IPS DF 6.9 (cell line): ENCODE results near the gene ZNF580.

Experiments
- DNase-seq: peaks from one replicate; pipeline ENCODE4 v3.0.0-alpha.2; 2013; ENCODE audit warnings: low read depth, low spot score
- H3K27ac ChIP-seq: one replicate; pipeline ENCODE4 v1.5.1; 2013; ENCODE audit warnings: low read length, control low read depth
- H3K27me3 ChIP-seq: 2 replicates; pipeline ENCODE4 v1.6.1; 2013; ENCODE audit warnings: mild to moderate bottlenecking, low read length; ENCODE audit not compliant: control insufficient read depth, insufficient read depth
- H3K36me3 ChIP-seq: 2 replicates; pipeline ENCODE4 v1.6.1; 2013; ENCODE audit warnings: low read length; ENCODE audit not compliant: control insufficient read depth, insufficient read depth
- H3K4me1 ChIP-seq: 2 replicates; pipeline ENCODE4 v1.6.1; 2013; ENCODE audit warnings: low read length; ENCODE audit not compliant: control insufficient read depth, insufficient read depth
- H3K4me3 ChIP-seq: 2 replicates; pipeline ENCODE4 v1.5.1; 2013; ENCODE audit warnings: mild to moderate bottlenecking, low read length
- H3K9me3 ChIP-seq: 2 replicates; pipeline ENCODE4 v1.6.1; 2013; ENCODE audit warnings: low read length, inconsistent platforms; ENCODE audit not compliant: control insufficient read depth, insufficient read depth
- WGBS: extraction: QIAGEN DNeasy Blood & Tissue Kit; methylation state at CpG from one replicate; pipeline ENCODE4 v1.1.7; 2013; ENCODE audit warnings: mixed read lengths, missing lambda C conversion rate; ENCODE audit not compliant: insufficient read length, insufficient coverage; 5-methylcytosine and 5-hydroxymethylcytosine counted together

ZNF580 gene

DNA sequence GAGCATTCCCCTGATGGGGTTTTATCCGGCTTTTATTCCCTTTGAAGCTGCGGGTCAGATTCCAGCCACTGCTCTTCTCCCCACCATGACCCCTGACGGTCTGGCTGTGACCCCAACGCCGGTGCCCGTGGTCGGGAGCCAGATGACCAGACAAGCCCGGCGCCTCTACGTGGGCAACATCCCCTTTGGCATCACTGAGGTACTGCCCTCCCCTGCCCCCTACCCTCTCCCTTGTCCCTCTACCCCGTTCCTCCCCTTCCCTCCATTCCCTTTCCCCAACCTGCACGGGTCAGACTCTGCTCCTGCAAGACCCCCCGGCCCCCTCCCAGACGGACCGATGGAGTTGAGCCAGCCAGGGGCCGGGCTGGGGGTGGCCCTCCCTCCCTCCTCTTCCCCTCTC, 20.2 kb downstream of the ZNF580 start:
- no peak for DNase-seq
- Histone ChIP-seq H3K4me1 (peaks cover 1% of the 10 kb centered on the region; the same call in 1 of the 2 replicates), H3K27ac (no peak overlapping the region), H3K27me3 (no peaks in the 10 kb centered on the region), H3K4me3 (no peak overlapping the region), H3K9me3 (no peaks in the 10 kb centered on the region), H3K36me3 (peaks cover 53% of the 10 kb centered on the region)
- no CpG with 5 or more reads among the region's 16 CpGs for WGBS

DNA sequence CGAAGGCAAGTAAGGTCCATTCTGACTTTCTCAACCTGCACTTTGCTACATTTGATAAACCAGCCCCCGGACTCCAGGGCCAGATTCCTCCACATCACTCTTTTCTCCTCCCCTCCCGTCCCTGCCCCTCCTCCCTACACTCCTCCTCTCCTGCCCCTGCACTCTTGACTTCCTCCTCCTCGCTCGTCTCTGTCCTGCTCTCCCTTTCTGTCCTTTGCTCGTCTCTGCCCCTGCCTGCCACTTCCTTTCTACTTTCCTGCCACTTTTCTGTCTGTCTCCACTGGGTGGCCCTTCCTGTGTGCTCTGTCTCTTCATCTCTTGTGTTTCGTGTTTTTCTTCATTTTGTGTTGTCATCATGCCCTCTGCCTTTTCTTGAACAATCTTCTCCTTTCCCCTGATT, 21.0 kb downstream of the ZNF580 start:
- Histone ChIP-seq H3K36me3 (peaks cover 61% of the 10 kb centered on the region), H3K9me3 (no peaks in the 10 kb centered on the region), H3K27me3 (no peaks in the 10 kb centered on the region), H3K4me3 (no peak overlapping the region), H3K4me1 (peaks cover 1% of the 10 kb centered on the region; the same call in 1 of the 2 replicates), H3K27ac (no peak overlapping the region)
- no CpG with 5 or more reads among the region's 7 CpGs for whole genome bisulfite sequencing
- no peak for DNase-seq

DNA sequence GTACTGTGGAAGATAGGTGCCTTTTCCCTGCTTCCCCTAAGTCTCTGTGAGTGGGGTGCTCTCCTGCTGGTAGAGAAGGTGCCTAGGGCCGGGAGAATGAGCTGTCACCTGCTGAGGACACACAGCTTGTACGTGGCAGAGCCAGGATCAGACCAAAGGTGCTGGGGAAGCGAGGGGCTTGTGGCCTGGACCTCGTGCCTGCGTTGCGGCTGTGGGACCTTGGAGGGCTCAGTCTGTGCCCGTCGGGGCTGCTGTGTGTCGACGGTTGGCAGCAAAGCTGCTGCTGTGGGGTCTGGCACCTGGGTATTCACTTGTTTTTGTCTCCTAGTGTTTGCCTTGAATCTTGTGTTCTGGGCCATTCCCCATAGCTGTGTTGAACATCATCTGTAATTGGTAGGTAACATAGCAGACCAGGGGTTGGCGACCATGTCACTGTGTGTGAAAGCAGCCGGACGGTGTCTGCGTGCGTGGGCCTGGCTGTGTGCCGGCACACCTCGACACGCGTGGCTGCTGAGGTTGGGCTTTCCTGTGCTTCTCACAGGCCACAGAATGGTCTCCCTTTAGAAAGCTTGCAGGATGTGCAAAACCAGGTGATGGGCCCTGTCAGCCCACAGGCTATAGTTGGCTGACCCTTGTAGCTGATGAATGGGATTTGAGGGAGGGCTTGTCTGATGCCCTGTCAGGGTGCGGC, 23.2 kb downstream of the ZNF580 start:
- Histone ChIP-seq H3K27ac (no peak overlapping the region), H3K4me3 (no peak overlapping the region), H3K4me1 (no peaks in the 10 kb centered on the region), H3K9me3 (no peaks in the 10 kb centered on the region), H3K36me3 (peaks cover 78% of the 10 kb centered on the region), H3K27me3 (no peaks in the 10 kb centered on the region)
- WGBS, result no CpG with 5 or more reads among the region's 20 CpGs
- DNase-seq, result no peak

DNA sequence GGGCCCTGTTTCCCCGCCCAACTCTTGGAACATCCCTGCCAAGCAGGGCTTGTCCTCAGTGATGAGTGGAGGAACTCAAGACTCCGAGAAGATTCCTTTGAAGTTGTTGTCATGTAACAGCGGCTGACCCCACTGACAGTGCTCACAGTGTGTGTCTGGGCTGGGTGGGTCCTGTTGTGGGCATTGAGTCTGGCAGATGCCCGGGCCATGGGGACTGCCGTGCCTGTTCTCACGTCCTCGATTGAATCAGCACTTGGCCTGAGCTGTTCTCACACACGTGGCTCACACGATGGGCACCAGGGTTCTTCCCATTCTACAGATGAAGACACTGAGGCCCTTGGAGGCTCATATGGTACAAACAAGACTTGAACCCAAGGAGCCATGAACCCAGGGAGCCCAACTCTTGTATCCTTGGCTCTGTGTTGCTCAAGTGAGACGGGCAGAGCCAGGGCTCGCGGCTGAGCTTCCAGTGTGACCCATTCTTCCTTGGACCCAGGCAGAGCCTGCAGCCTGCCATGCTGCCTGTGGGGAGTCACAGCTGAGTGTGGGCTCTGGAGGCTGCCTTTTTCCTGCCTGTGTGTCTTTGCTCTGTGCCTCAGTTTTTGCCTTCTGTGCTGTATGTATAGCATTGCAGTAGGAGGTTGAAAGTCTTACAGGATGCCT, 25.7 kb downstream of the ZNF580 start:
- Histone ChIP-seq H3K36me3 (peaks cover 75% of the 10 kb centered on the region), H3K27me3 (no peaks in the 10 kb centered on the region), H3K4me1 (no peaks in the 10 kb centered on the region), H3K4me3 (no peak overlapping the region), H3K9me3 (no peaks in the 10 kb centered on the region), H3K27ac (no peak overlapping the region)
- no peak for DNase-seq
- WGBS, result no CpG with 5 or more reads among the region's 12 CpGs

DNA sequence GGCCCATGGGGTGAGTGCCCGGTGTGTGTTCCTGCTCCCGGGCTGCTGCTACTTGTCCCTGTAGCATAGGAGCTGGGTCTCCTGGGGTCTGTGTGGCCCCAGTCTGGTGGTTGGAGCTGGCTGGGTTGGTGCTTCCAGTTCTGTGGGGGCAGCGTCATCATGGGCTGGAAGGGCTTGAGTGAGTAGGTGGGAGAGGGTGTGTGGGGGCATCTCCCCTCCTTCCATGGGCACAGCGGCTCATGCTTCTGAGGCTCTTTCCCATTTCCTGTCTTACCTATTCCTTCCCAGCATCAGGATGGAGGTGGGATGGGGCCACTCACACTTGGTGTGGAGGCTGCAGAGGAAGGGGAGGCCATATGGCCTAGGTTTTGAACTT, 26.2 kb downstream of the ZNF580 start:
- no peaks in the 10 kb centered on the region for H3K9me3 ChIP-seq
- DNase-seq, result no peak
- no peak overlapping the region for H3K4me3 ChIP-seq
- peaks cover 70% of the 10 kb centered on the region for H3K36me3 ChIP-seq
- no peaks in the 10 kb centered on the region for H3K27me3 ChIP-seq
- no CpG with 5 or more reads among the region's 4 CpGs for WGBS
- H3K27ac ChIP-seq, result no peak overlapping the region
- no peaks in the 10 kb centered on the region for H3K4me1 ChIP-seq

DNA sequence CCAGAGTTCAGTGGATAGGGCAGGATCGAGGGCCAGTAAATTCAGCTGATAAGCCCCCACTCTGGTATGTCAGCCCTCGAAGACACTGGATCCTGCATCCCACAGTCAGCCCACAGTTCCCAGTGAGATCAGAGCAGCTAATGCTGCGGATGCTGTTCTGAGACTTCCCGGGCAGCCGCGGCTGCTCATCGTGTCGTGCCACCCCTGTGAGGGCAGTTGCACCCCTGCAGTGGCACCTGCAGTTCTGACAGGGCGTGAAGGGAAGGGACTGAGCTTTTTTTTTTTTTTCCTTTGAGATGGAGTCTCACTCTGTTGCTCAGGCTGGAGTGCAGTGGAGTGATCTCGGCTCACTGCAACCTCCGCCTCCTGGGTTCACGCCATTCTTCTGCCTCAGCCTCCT, 26.7 kb downstream of the ZNF580 start:
- Histone ChIP-seq H3K27ac (no peak overlapping the region), H3K36me3 (peaks cover 67% of the 10 kb centered on the region), H3K4me3 (no peak overlapping the region), H3K9me3 (no peaks in the 10 kb centered on the region), H3K27me3 (no peaks in the 10 kb centered on the region), H3K4me1 (no peaks in the 10 kb centered on the region)
- DNase-seq, result no peak
- WGBS, result no CpG with 5 or more reads among the region's 12 CpGs

DNA sequence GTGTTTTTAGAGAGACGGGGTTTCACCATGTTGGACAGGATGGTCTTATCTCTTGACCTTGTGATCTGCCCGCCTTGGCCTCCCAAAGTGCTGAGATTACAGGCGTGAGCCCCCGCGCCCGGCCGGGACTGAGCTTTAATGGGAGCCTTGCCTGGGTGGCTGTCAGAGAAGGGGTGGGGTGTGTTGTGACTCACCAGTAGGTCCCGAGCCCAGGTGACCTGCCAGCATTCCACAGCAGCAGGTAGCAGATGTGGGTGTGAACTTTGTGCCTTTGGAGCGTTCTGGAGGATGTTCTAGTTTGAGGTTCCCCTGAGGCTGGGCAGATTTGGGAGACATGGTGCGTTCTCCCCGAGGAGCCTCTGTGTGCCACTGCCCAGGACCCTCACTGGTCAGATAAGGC, 27.2 kb downstream of the ZNF580 start:
- Histone ChIP-seq H3K4me3 (no peak overlapping the region), H3K27ac (no peak overlapping the region), H3K4me1 (no peaks in the 10 kb centered on the region), H3K27me3 (no peaks in the 10 kb centered on the region), H3K9me3 (no peaks in the 10 kb centered on the region), H3K36me3 (peaks cover 63% of the 10 kb centered on the region)
- no CpG with 5 or more reads among the region's 11 CpGs for WGBS
- DNase-seq, result no peak

DNA sequence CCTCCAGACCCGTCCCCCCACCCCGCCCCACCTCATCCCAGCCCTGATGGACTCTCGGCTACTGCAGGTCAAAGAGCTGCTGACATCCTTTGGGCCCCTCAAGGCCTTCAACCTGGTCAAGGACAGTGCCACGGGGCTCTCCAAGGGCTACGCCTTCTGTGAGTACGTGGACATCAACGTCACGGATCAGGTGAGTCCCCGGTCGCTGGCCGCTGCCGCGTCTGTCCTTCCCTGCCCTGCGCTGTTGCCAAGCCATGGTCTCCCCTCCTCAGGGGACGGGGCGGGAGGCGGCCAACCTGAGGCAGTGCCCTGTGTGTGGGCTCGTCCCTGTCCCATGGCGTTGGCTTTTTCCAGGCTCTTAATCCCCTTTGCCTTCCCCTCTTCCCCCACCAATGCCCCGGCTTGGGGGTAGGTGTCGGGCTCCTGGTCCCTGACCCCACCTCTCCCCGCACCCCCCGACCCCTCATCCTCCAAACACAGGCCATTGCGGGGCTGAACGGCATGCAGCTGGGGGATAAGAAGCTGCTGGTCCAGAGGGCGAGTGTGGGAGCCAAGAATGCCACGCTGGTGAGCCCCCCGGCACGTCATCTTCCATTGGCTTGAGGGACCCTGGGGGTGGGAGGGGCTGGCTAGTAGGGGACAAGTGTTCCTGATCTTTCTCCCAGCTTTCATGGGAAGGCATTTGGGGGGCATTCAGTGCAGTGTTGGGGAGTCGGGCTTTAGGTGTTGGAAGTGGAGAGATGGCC, 28.0 kb downstream of the ZNF580 start:
- WGBS, result no CpG with 5 or more reads among the region's 30 CpGs
- H3K27me3 ChIP-seq, result no peaks in the 10 kb centered on the region
- DNase-seq, result no peak
- no peak overlapping the region for H3K27ac ChIP-seq
- H3K4me3 ChIP-seq, result no peak overlapping the region
- H3K4me1 ChIP-seq, result no peaks in the 10 kb centered on the region
- no peaks in the 10 kb centered on the region for H3K9me3 ChIP-seq
- H3K36me3 ChIP-seq, result peaks cover 54% of the 10 kb centered on the region

DNA sequence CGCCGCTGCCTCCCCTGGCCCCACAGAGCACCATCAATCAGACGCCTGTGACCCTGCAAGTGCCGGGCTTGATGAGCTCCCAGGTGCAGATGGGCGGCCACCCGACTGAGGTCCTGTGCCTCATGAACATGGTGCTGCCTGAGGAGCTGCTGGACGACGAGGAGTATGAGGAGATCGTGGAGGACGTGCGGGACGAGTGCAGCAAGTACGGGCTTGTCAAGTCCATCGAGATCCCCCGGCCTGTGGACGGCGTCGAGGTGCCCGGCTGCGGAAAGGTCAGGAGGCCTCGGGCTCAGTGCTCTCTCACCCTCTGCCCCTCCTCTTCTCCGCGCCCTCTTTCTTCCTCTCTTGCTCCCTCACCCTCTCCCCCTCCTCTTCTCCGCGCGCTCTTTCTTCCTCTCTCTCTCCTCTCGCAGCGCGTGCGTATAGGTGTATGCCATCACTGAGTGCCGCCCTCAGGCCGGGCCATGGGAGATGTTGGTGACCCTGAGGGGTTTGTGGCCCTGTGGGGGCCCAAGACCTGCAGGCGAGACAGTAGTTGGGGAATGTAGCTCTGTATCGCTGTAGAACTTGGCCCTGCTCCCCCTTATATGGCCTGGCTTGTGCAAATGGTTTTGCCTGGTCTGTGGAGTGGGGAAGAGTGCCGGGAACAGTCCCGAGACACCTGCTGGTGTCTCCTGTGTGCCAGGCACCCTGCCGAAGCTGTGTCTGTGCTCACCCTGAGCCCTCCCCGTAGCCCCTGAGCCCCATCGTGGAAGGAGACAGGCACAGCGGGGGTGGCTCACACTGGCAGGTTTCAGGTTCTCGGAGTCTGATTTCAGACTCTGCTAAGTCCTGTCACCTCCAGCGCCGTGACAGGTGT, 28.8 kb downstream of the ZNF580 start:
- no peak overlapping the region for H3K27ac ChIP-seq
- 100% methylated on average over 4 of the region's 43 CpGs for WGBS
- H3K9me3 ChIP-seq, result no peaks in the 10 kb centered on the region
- DNase-seq, result no peak
- H3K4me3 ChIP-seq, result no peak overlapping the region
- H3K4me1 ChIP-seq, result no peaks in the 10 kb centered on the region
- H3K36me3 ChIP-seq, result peaks cover 47% of the 10 kb centered on the region
- no peaks in the 10 kb centered on the region for H3K27me3 ChIP-seq
